SU-DHL-6 (cell line): ENCODE measurements around the gene B3GAT1.

Experiments
- H2AFZ ChIP-seq: fragments of 200-600 bp; sonication (generic); 2 replicates; pipeline ENCODE4 v1.6.1; 2014; ENCODE audit warnings: low read depth, mild to moderate bottlenecking, moderate library complexity, mixed read lengths, antibody characterized with exemption, low read length; ENCODE audit not compliant: severe bottlenecking
- H3F3A ChIP-seq: fragments of 200-600 bp; shearing (Covaris generic); 2 replicates; pipeline ENCODE4 v1.6.0; 2016; ENCODE audit warnings: antibody characterized with exemption, mild to moderate bottlenecking; ENCODE audit not compliant: insufficient read depth
- H3K27ac ChIP-seq: fragments of 200-600 bp; sonication (generic); 2 replicates; pipeline ENCODE4 v1.5.1; 2016; ENCODE audit warnings: low read depth, mild to moderate bottlenecking, low read length, moderate library complexity, mixed read lengths
- H3K27me3 ChIP-seq: fragments of 200-600 bp; sonication (generic), shearing (Covaris generic); 2 replicates; pipeline ENCODE4 v1.6.0; 2014; ENCODE audit warnings: mild to moderate bottlenecking, low read length
- H3K36me3 ChIP-seq: fragments of 200-600 bp; sonication (generic); 2 replicates; pipeline ENCODE4 v1.6.1; 2014; ENCODE audit warnings: mild to moderate bottlenecking, low read length, mixed read lengths
- H3K4me2 ChIP-seq: fragments of 300-600, 200-600 bp; shearing (Covaris generic), sonication (generic); 2 replicates; pipeline ENCODE4 v1.6.0; 2014; ENCODE audit warnings: low read length, low read depth, mild to moderate bottlenecking; ENCODE audit not compliant: poor library complexity, severe bottlenecking
- H3K4me3 ChIP-seq: fragments of 200-600 bp; sonication (generic); 2 replicates; pipeline ENCODE4 v1.5.1; 2014; ENCODE audit warnings: antibody characterized with exemption, low read length, mild to moderate bottlenecking, mixed read lengths; ENCODE audit not compliant: insufficient read depth, poor library complexity, severe bottlenecking
- H3K79me2 ChIP-seq: fragments of 200-600 bp; sonication (generic); 2 replicates; pipeline ENCODE4 v1.6.1; 2014; ENCODE audit warnings: mild to moderate bottlenecking, low read length, moderate library complexity; ENCODE audit not compliant: insufficient read depth
- H3K9ac ChIP-seq: fragments of 200-600 bp; sonication (generic); 2 replicates; pipeline ENCODE4 v1.7.0; 2014; ENCODE audit warnings: mild to moderate bottlenecking, low read length
- H3K9me2 ChIP-seq: fragments of 200-600 bp; sonication (generic); replicated peaks from 2 replicates; pipeline ENCODE4 v1.6.1; 2014; ENCODE audit warnings: low read length; ENCODE audit not compliant: insufficient read depth
- H3K9me3 ChIP-seq: fragments of 200-600 bp; sonication (generic); 2 replicates; pipeline ENCODE4 v1.6.1; 2014; ENCODE audit warnings: low read length, mixed read lengths; ENCODE audit not compliant: insufficient read depth
- H4K20me1 ChIP-seq: fragments of 200-600 bp; sonication (generic); 2 replicates; pipeline ENCODE4 v1.6.1; 2014; ENCODE audit warnings: low read depth, mild to moderate bottlenecking, antibody characterized with exemption, low read length, moderate library complexity, mixed read lengths
- EZH2phosphoT487 ChIP-seq: fragments of 200-600 bp; sonication (generic), shearing (Covaris generic); conservative IDR thresholded peaks from 2 replicates; pipeline ENCODE4 v1.6.1; 2018; ENCODE audit warnings: mild to moderate bottlenecking, antibody characterized with exemption, low read length, moderate library complexity, mixed read lengths
- TF ChIP-seq, protein P1 (sequence below): fragments of 200-600 bp; sonication (generic); IDR thresholded peaks from one replicate; pipeline ENCODE4 v1.5.1; 2017; ENCODE audit warnings: antibody characterized with exemption, mild to moderate bottlenecking, low read length, moderate library complexity; ENCODE audit not compliant: insufficient read depth, poor library complexity, severe bottlenecking

B3GAT1 gene

DNA sequence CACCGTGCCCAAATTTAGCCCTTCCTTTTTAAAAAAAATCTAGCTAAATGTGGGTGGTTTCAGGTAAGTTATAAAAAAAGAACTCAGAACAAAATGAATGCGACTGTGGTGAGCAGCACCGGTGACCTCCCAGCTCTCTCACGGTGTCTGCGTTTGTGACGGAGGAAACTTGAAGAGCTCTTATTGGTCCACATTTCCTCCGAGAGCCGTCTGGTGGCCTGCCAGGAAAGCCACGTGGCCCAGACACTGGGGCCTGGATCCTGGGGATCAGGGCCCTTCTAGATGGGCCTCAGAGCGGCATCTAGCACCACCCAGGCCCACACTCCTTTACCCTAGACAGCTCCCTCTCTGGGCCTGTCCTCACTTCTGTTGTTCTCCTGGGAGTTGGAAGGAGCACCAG, 39.5 kb downstream of the B3GAT1 start:
- H3K9me3 ChIP-seq: no peaks in the 10 kb centered on the region
- H3K27me3 ChIP-seq: no peaks in the 10 kb centered on the region
- H3K9ac ChIP-seq: no peak overlapping the region
- no peak for TF ChIP-seq EZH2phosphoT487
- TF ChIP-seq, protein P1, sequence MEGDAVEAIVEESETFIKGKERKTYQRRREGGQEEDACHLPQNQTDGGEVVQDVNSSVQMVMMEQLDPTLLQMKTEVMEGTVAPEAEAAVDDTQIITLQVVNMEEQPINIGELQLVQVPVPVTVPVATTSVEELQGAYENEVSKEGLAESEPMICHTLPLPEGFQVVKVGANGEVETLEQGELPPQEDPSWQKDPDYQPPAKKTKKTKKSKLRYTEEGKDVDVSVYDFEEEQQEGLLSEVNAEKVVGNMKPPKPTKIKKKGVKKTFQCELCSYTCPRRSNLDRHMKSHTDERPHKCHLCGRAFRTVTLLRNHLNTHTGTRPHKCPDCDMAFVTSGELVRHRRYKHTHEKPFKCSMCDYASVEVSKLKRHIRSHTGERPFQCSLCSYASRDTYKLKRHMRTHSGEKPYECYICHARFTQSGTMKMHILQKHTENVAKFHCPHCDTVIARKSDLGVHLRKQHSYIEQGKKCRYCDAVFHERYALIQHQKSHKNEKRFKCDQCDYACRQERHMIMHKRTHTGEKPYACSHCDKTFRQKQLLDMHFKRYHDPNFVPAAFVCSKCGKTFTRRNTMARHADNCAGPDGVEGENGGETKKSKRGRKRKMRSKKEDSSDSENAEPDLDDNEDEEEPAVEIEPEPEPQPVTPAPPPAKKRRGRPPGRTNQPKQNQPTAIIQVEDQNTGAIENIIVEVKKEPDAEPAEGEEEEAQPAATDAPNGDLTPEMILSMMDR: no peak
- H3K79me2 ChIP-seq: no peaks in the 10 kb centered on the region
- no peaks in the 10 kb centered on the region for H4K20me1 ChIP-seq
- no peaks in the 10 kb centered on the region for H3F3A ChIP-seq
- H3K27ac ChIP-seq: no peak overlapping the region
- H2AFZ ChIP-seq: no peak overlapping the region
- H3K4me3 ChIP-seq: no peak overlapping the region
- H3K4me2 ChIP-seq: no peak overlapping the region
- H3K36me3 ChIP-seq: no peaks in the 10 kb centered on the region
- no peaks in the 10 kb centered on the region for H3K9me2 ChIP-seq

DNA sequence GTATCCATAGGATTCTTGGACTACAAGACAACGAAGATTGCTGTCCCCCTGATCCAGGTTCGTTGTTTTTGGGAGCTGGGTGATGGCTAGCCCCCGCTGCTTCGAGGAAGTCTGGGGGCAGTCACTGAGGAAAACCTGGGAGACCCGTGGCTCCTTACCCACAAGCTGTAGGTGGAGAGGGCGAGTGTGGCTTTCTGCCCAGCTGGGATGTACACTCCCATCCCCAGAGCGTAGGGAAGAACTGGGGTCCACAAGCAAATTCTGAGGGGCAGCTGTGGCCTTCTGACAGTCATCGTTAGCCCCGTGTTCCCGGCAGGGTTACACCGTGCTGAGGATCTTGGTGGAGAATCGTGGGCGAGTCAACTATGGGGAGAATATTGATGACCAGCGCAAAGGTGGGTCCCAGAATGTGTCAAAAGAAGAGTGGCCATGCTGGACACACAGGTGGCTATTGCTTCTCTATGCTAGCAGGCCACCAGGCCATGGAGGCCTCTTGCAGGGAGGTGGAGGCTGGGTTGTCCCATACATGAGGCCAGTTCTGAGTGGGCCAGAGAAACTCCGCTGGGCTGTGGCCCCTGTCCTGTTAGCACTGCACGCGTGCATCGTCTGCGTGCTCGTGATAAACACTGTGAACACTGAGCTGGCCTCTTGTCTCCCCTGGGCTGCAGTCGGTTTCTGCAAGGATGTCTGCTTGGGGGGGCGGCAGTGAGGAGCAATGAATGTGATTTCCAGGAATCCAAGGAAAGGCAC, 40.4 kb downstream of the B3GAT1 start:
- Histone ChIP-seq H2AFZ (no peak overlapping the region), H3K9ac (no peak overlapping the region)
- TF ChIP-seq, protein P1: no peak
- no peak for TF ChIP-seq EZH2phosphoT487

DNA sequence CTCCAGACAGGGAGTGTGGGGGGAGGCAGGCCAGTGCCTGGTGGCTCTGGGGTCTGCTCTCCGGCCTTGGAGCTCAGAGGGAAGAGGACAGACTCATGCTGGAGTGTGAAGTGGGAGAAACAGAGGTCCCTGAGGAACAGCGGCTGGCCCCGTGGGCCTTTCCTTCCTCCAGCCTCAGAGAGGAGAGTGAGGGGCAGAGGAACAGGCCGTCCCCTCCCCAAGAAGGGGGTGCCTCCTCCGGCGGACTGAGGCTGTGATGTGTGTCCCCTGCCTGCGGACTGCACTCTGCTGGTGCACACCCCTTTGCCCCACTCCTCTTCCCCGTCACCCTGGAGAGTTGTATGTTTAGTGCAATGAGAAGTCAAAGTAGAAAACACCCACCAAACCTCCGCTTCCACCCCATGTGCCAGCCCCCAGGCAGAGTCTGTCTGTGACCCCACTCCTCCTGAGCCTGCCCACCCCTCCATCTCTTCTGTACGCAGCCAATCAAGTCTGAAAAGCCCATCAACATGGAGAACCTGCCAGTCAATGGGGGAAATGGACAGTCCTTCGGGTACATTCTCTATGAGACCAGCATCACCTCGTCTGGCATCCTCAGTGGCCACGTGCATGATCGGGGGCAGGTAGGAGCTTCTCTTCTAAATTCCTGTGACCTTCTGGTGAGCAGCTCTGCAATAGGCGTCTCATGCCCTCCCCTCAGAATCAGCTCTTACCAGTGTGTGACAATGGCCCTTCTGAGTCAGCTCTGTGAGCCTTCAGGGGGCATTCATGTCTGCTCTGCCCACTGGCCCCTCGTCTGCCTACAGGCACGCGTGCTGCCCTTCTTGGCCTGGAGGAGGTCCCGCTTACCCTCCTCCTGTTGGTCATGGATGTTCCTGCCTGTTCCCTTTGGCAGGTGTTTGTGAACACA, 41.3 kb downstream of the B3GAT1 start:
- no peaks in the 10 kb centered on the region for H3K79me2 ChIP-seq
- no peak overlapping the region for H3K4me2 ChIP-seq
- no peak overlapping the region for H3K27ac ChIP-seq
- no peaks in the 10 kb centered on the region for H4K20me1 ChIP-seq
- no peaks in the 10 kb centered on the region for H3F3A ChIP-seq
- H3K27me3 ChIP-seq: no peaks in the 10 kb centered on the region
- H3K36me3 ChIP-seq: no peaks in the 10 kb centered on the region
- H3K9me2 ChIP-seq: no peaks in the 10 kb centered on the region
- H3K9ac ChIP-seq: no peak overlapping the region
- no peaks in the 10 kb centered on the region for H3K9me3 ChIP-seq
- no peak for TF ChIP-seq EZH2phosphoT487
- TF ChIP-seq, protein P1: no peak
- no peak overlapping the region for H3K4me3 ChIP-seq
- H2AFZ ChIP-seq: no peak overlapping the region

More for the DNA sequence above, 40.4 kb downstream of the B3GAT1 start:
- no peaks in the 10 kb centered on the region for H3K36me3 ChIP-seq
- no peaks in the 10 kb centered on the region for H3K79me2 ChIP-seq
- no peak overlapping the region for H3K4me3 ChIP-seq
- H3K27ac ChIP-seq: no peak overlapping the region
- H3K9me3 ChIP-seq: no peaks in the 10 kb centered on the region
- no peaks in the 10 kb centered on the region for H4K20me1 ChIP-seq
- no peaks in the 10 kb centered on the region for H3F3A ChIP-seq
- H3K4me2 ChIP-seq: no peak overlapping the region
- H3K27me3 ChIP-seq: no peaks in the 10 kb centered on the region
- no peaks in the 10 kb centered on the region for H3K9me2 ChIP-seq
